ENCODE results near the gene CAB39L. TPM values are rescaled to one million over a fixed set of nuclear protein-coding genes. Genes with fewer than 3 reads are reported as not detected.

Gene CAB39L
- total and polyA plus RNA-seq, 2 of the 13 experiments (the other 11 are each of a cell fraction or from before 2014, with no cell fraction given), result 3.1 to 6.1 TPM

DNA sequence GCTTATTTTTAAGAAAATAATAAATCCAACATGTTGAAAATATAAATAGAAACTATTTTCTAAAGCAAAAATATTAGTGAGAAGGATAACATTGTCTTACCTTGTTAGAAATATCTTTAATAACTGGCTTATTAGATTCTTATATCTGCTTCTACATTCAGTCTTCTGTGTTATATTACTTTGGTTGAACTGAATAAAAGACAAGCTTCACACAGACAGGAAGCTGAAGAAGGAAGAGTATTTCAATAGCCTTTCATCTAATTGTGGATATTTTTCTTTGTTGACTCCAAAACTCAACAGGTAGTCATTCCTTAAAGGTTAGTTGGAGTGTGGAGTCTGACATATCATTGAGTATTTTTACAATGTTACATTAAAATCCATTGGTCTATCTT, 11.1 kb upstream of the CAB39L start:
- no peak overlapping the region for H3K27ac ChIP-seq (ENCODE audit: extremely low read length, insufficient read depth, low read length)
- in situ Hi-C loops (cut with HindIII; ENCODE audit: extremely low pct_ligation_motif_present, low pct_unique_long_range_greater_than_20kb) (no loop called here), intact Hi-C loops (cut with micrococcal nuclease; ENCODE audit: unreplicated experiment) (no loop called here)
- no peaks in the 10 kb centered on the region for H3K27me3 ChIP-seq (ENCODE audit: control insufficient read depth in 1 of 2, insufficient read depth in 2 of 2, low read length in 2 of 2)
- BruUV-seq (replicated peaks), result no TSS peak
- no peak overlapping the region for H3K9ac ChIP-seq (ENCODE audit: insufficient read depth, low read depth, low read length)
- H3K4me3 ChIP-seq (replicated peaks in 1 of 3; ENCODE audit: insufficient read depth in 1 of 3, low read depth in 2 of 3, low read length in 3 of 3), result no peak overlapping the region
- H3K79me2 ChIP-seq (ENCODE audit: insufficient read depth, low read length), result peaks cover 7% of the 10 kb centered on the region
- ChIA-PET POLR2A (no interaction called here), CTCF (ENCODE audit: low intra/inter-chr PET ratio, low total read pairs) (no interaction called here)
- 0 out of 5 replicates have a peak, but pooled peaks cover 0 to 2% of the 10 kb centered on the region in 2 experiments for H3K36me3 ChIP-seq (replicated peaks in 1 of 2; ENCODE audit: control insufficient read depth in 1 of 2, insufficient read depth in 2 of 2, low read length in 2 of 2)
- no peak for ATAC-seq
- H3K4me1 ChIP-seq (ENCODE audit: insufficient read depth, low read length), result peaks cover 4% of the 10 kb centered on the region; the same call in 1 of the 2 replicates
- no peak for FAIRE-seq
- no peak overlapping the region for H3K4me2 ChIP-seq (ENCODE audit: low read depth, low read length)
- no peak for DNase-seq (ENCODE audit: low spot score)
- TF ChIP-seq TOE1 (CRISPR knock-in tag; IDR thresholded peaks at IDR 0.05) (no peak), NPAS2 (CRISPR knock-in tag; IDR thresholded peaks at IDR 0.05; ENCODE audit: borderline replicate concordance) (no peak), ZNF761 (CRISPR knock-in tag; conservative IDR thresholded peaks at IDR 0.05) (no peak), ZNF513 (CRISPR knock-in tag; conservative IDR thresholded peaks at IDR 0.05) (no peak), PPARG (CRISPR knock-in tag; conservative IDR thresholded peaks at IDR 0.05) (no peak)
- TF ChIP-seq, protein P1, sequence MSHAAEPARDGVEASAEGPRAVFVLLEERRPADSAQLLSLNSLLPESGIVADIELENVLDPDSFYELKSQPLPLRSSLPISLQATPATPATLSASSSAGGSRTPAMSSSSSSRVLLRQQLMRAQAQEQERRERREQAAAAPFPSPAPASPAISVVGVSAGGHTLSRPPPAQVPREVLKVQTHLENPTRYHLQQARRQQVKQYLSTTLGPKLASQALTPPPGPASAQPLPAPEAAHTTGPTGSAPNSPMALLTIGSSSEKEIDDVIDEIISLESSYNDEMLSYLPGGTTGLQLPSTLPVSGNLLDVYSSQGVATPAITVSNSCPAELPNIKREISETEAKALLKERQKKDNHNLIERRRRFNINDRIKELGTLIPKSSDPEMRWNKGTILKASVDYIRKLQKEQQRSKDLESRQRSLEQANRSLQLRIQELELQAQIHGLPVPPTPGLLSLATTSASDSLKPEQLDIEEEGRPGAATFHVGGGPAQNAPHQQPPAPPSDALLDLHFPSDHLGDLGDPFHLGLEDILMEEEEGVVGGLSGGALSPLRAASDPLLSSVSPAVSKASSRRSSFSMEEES (CRISPR knock-in tag; IDR thresholded peaks at IDR 0.05), result no peak
- H3K9me3 ChIP-seq (ENCODE audit: low read length), result no peaks in the 10 kb centered on the region
- H4K20me1 ChIP-seq (ENCODE audit: insufficient read depth, low read length), result no peaks in the 10 kb centered on the region
- H2AFZ ChIP-seq (ENCODE audit: low read length), result no peak overlapping the region

Data from HepG2 (cell line).